ENCODE measurements around the gene PGAM4.

The PGAM4 gene

GRCh38 chrX:77969538-77969937, at the start of gene PGAM4:
Gene PGAM4 (minus strand): TSS chrX:77969638. CDS start chrX:77969638, 0 bp downstream.
- H3K27me3 Mint-ChIP-seq = no peaks in the 10 kb centered on the region
- H3K4me1 Mint-ChIP-seq = peaks cover 3% of the 10 kb centered on the region
- H3K4me3 Mint-ChIP-seq = no peak within 1 kb of the TSS
- no peaks in the 10 kb centered on the region for H3K9me3 Mint-ChIP-seq
- H3K36me3 Mint-ChIP-seq = peaks cover 13% of the 10 kb centered on the region
- ATAC-seq (ENCODE audit: low read depth) = no peak
- no peak within 1 kb of the TSS for H3K27ac Mint-ChIP-seq
- no peak for DNase-seq (ENCODE audit: low spot score in 2 of 2)

GRCh38 chrX:78011846-78012245, 42.4 kb upstream of the PGAM4 start:
- Mint-ChIP-seq H3K9me3 (no peaks in the 10 kb centered on the region), H3K4me3 (no peak overlapping the region)

GRCh38 chrX:77979870-77980269, 10.4 kb upstream of the PGAM4 start:
- Mint-ChIP-seq H3K27me3 (no peaks in the 10 kb centered on the region), H3K9me3 (no peaks in the 10 kb centered on the region), H3K36me3 (peaks cover 5% of the 10 kb centered on the region), H3K27ac (no peak overlapping the region), H3K4me3 (no peak overlapping the region), H3K4me1 (peaks cover 2% of the 10 kb centered on the region)
- DNase-seq (ENCODE audit: low spot score in 2 of 2) (no peak), ATAC-seq (ENCODE audit: low read depth) (no peak)

More at GRCh38 chrX:78011846-78012245, 42.4 kb upstream of the PGAM4 start:
- peaks cover 8% of the 10 kb centered on the region for H3K36me3 Mint-ChIP-seq
- DNase-seq (ENCODE audit: low spot score in 2 of 2) = no peak
- H3K27me3 Mint-ChIP-seq = no peaks in the 10 kb centered on the region
- no peaks in the 10 kb centered on the region for H3K4me1 Mint-ChIP-seq
- no peak for ATAC-seq (ENCODE audit: low read depth)
- H3K27ac Mint-ChIP-seq = no peak overlapping the region

DNA sequence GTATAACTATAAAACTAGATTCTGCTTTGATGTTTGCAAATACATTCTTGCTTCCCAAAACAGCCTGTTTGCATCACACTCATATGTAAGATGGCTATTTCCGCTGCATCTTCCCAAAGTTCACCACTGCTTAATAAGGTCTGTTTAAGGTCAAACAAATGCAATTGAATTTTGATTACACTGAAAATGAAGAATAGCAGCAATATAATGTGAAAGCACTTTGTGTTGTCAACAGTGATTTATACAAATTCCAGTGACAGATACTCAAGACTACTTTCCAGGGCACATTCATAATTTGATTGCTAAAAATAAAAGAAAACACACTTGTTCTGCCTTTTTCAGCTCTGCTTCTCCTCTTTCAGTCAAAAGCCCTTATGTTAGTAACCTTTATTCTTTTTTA, 8.1 kb upstream of the PGAM4 start:
- Mint-ChIP-seq H3K4me1 (peaks cover 2% of the 10 kb centered on the region), H3K36me3 (peaks cover 3% of the 10 kb centered on the region), H3K27ac (no peak overlapping the region), H3K9me3 (no peaks in the 10 kb centered on the region), H3K4me3 (no peak overlapping the region), H3K27me3 (no peaks in the 10 kb centered on the region)
- ATAC-seq (ENCODE audit: low read depth) (no peak), DNase-seq (ENCODE audit: low spot score in 2 of 2) (no peak)

DNA sequence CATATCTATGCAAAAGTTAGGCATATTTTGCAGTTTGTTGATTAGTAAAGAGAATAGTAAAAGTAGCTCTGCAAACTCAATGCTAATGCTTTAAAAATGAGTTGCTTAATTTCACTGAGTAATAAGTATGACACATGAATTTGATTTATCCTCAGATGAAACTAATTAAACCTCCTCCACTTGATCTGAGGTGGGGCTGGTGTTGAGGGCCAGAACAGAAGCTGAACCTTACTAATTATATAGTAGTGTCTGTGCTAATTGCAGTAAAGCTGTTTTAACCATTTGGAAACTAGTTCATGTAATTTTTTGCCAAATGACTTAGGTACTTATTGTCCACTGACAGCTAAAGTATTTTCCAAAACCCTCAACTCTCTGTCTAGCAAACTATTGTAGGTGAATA, 7.7 kb upstream of the PGAM4 start:
- no peak for ATAC-seq (ENCODE audit: low read depth)
- Mint-ChIP-seq H3K4me3 (no peak overlapping the region), H3K36me3 (peaks cover 3% of the 10 kb centered on the region), H3K9me3 (no peaks in the 10 kb centered on the region), H3K27ac (no peak overlapping the region), H3K4me1 (peaks cover 2% of the 10 kb centered on the region), H3K27me3 (no peaks in the 10 kb centered on the region)
- no peak for DNase-seq (ENCODE audit: low spot score in 2 of 2)

DNA sequence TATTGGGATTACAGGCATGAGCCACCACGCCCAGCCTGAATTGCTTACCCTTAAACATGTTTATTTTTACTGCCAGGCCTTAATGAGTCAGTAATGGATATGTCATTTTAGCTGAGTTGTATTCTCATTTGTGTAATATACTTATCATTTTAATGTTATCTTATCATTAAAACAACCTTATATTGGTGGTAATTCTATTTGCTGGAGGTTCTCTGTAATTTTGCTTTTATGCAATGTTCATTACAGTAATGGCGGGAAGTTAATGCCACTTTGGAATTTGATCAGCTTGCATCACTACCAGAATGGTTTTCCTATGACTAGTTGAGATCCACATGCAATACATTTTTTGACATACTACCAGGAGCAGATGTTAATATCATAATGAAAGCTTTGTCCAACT, 6.3 kb upstream of the PGAM4 start:
- Mint-ChIP-seq H3K4me3 (no peak overlapping the region), H3K27me3 (no peaks in the 10 kb centered on the region), H3K4me1 (peaks cover 1% of the 10 kb centered on the region), H3K36me3 (peaks cover 5% of the 10 kb centered on the region), H3K9me3 (no peaks in the 10 kb centered on the region), H3K27ac (no peak overlapping the region)
- DNase-seq (ENCODE audit: low spot score in 2 of 2) (no peak), ATAC-seq (ENCODE audit: low read depth) (no peak)

GRCh38 chrX:77967631-77968030, 1.8 kb downstream of the PGAM4 start:
- H3K4me1 Mint-ChIP-seq = peaks cover 3% of the 10 kb centered on the region
- no peak overlapping the region for H3K4me3 Mint-ChIP-seq
- DNase-seq (ENCODE audit: low spot score in 2 of 2) (no peak), ATAC-seq (ENCODE audit: low read depth) (no peak)
- no peak overlapping the region for H3K27ac Mint-ChIP-seq
- H3K9me3 Mint-ChIP-seq = no peaks in the 10 kb centered on the region
- H3K27me3 Mint-ChIP-seq = no peaks in the 10 kb centered on the region
- H3K36me3 Mint-ChIP-seq = peaks cover 14% of the 10 kb centered on the region

GRCh38 chrX:77966361-77966760, 3.1 kb downstream of the PGAM4 start:
- H3K9me3 Mint-ChIP-seq = no peaks in the 10 kb centered on the region
- peaks cover 19% of the 10 kb centered on the region for H3K36me3 Mint-ChIP-seq
- no peak for DNase-seq (ENCODE audit: low spot score in 2 of 2)
- H3K27me3 Mint-ChIP-seq = no peaks in the 10 kb centered on the region
- no peak overlapping the region for H3K4me3 Mint-ChIP-seq
- no peak for ATAC-seq (ENCODE audit: low read depth)
- no peak overlapping the region for H3K27ac Mint-ChIP-seq
- peaks cover 9% of the 10 kb centered on the region for H3K4me1 Mint-ChIP-seq

GRCh38 chrX:77962068-77962902, 7.2 kb downstream of the PGAM4 start:
- ATAC-seq (ENCODE audit: low read depth) = no peak
- peaks cover 1% of the 10 kb centered on the region for H3K9me3 Mint-ChIP-seq
- H3K4me1 Mint-ChIP-seq = peaks cover 13% of the 10 kb centered on the region
- no peak for DNase-seq (ENCODE audit: low spot score in 2 of 2)
- peak overlapping the region; percentile 53 for H3K4me3 Mint-ChIP-seq
- H3K36me3 Mint-ChIP-seq = peaks cover 16% of the 10 kb centered on the region
- no peaks in the 10 kb centered on the region for H3K27me3 Mint-ChIP-seq
- peak overlapping the region; percentile 19 for H3K27ac Mint-ChIP-seq

GRCh38 chrX:77961063-77961462, 8.4 kb downstream of the PGAM4 start:
- ATAC-seq (ENCODE audit: low read depth) = no peak
- H3K4me3 Mint-ChIP-seq = no peak overlapping the region
- H3K27me3 Mint-ChIP-seq = no peaks in the 10 kb centered on the region
- DNase-seq (ENCODE audit: low spot score in 2 of 2) = no peak
- H3K4me1 Mint-ChIP-seq = peaks cover 13% of the 10 kb centered on the region
- no peak overlapping the region for H3K27ac Mint-ChIP-seq
- H3K36me3 Mint-ChIP-seq = peaks cover 17% of the 10 kb centered on the region
- H3K9me3 Mint-ChIP-seq = peaks cover 1% of the 10 kb centered on the region

GRCh38 chrX:77960567-77960966, 8.9 kb downstream of the PGAM4 start:
- Mint-ChIP-seq H3K27me3 (no peaks in the 10 kb centered on the region), H3K4me3 (no peak overlapping the region), H3K9me3 (peaks cover 3% of the 10 kb centered on the region), H3K36me3 (peaks cover 14% of the 10 kb centered on the region), H3K4me1 (peaks cover 13% of the 10 kb centered on the region), H3K27ac (no peak overlapping the region)
- no peak for ATAC-seq (ENCODE audit: low read depth)
- DNase-seq (ENCODE audit: low spot score in 2 of 2) = no peak

- DNase-seq (ENCODE audit: low spot score in 2 of 2) (no peak), ATAC-seq (ENCODE audit: low read depth) (no peak)
- Mint-ChIP-seq H3K4me1 (peaks cover 9% of the 10 kb centered on the region), H3K27ac (no peak overlapping the region), H3K9me3 (peaks cover 3% of the 10 kb centered on the region), H3K4me3 (no peak overlapping the region), H3K27me3 (no peaks in the 10 kb centered on the region), H3K36me3 (peaks cover 6% of the 10 kb centered on the region)
Measured at GRCh38 chrX:77953708-77954107, 15.7 kb downstream of the PGAM4 start.

- Mint-ChIP-seq H3K9me3 (peaks cover 3% of the 10 kb centered on the region), H3K36me3 (peaks cover 6% of the 10 kb centered on the region), H3K4me3 (no peak overlapping the region), H3K4me1 (peaks cover 9% of the 10 kb centered on the region), H3K27ac (no peak overlapping the region), H3K27me3 (no peaks in the 10 kb centered on the region)
- ATAC-seq (ENCODE audit: low read depth) (no peak), DNase-seq (ENCODE audit: low spot score in 2 of 2) (no peak)
Measured at GRCh38 chrX:77953302-77953701, 16.1 kb downstream of the PGAM4 start.

DNA sequence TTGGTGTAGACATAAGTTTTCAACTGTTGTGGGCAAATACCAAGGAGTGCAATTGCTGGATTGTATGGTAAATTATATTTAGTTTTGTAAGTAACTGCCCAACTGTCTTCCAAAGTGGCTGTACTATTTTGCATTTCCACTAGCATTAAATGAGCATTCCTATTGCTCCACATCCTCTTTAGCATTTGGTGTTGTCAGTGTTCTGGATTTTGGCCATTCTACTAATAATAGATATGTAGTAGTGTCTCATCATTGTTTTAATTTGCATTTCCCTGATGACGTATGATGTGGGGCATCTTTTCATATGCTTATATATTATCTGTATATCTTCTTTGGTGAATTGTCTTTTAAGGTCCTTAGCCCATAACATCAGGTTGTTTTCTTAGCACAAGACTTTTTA, 17.3 kb downstream of the PGAM4 start:
- no peak for DNase-seq (ENCODE audit: low spot score in 2 of 2)
- Mint-ChIP-seq H3K9me3 (peaks cover 2% of the 10 kb centered on the region), H3K36me3 (peaks cover 6% of the 10 kb centered on the region), H3K27ac (no peak overlapping the region), H3K4me1 (peaks cover 5% of the 10 kb centered on the region), H3K4me3 (no peak overlapping the region), H3K27me3 (no peaks in the 10 kb centered on the region)
- no peak for ATAC-seq (ENCODE audit: low read depth)

GRCh38 chrX:77949840-77950239, 19.6 kb downstream of the PGAM4 start:
- H3K27me3 Mint-ChIP-seq = no peaks in the 10 kb centered on the region
- no peaks in the 10 kb centered on the region for H3K9me3 Mint-ChIP-seq
- peaks cover 1% of the 10 kb centered on the region for H3K36me3 Mint-ChIP-seq
- ATAC-seq (ENCODE audit: low read depth) (no peak), DNase-seq (ENCODE audit: low spot score in 2 of 2) (no peak)
- H3K4me3 Mint-ChIP-seq = no peak overlapping the region
- H3K27ac Mint-ChIP-seq = no peak overlapping the region
- peaks cover 5% of the 10 kb centered on the region for H3K4me1 Mint-ChIP-seq
